HUES6 (cell line): ENCODE results near the gene DPF1.

Experiments used
- H3K27ac ChIP-seq: 2 replicates; pipeline ENCODE4 v1.7.0; 2013; ENCODE audit warnings: low read depth, mild to moderate bottlenecking, low read length, inconsistent platforms
- H3K27me3 ChIP-seq: 2 replicates; pipeline ENCODE4 v1.6.1; 2013; ENCODE audit warnings: low read length; ENCODE audit not compliant: control insufficient read depth, insufficient read depth
- H3K36me3 ChIP-seq: 2 replicates; pipeline ENCODE4 v1.6.1; 2013; ENCODE audit warnings: low read length; ENCODE audit not compliant: control insufficient read depth, insufficient read depth
- H3K4me1 ChIP-seq: 2 replicates; pipeline ENCODE4 v1.6.1; 2013; ENCODE audit warnings: low read length; ENCODE audit not compliant: control insufficient read depth, insufficient read depth
- H3K4me3 ChIP-seq: 2 replicates; pipeline ENCODE4 v1.5.1; 2013; ENCODE audit warnings: low read depth, low read length
- H3K9ac ChIP-seq: one replicate; pipeline ENCODE4 v1.6.1; 2013; ENCODE audit warnings: mild to moderate bottlenecking, low read length
- H3K9me3 ChIP-seq: 2 replicates; pipeline ENCODE4 v1.6.1; 2013; ENCODE audit warnings: low read depth, low read length; ENCODE audit not compliant: control insufficient read depth, insufficient read depth

Gene DPF1

GRCh38 chr19:38180071-38180470, 44.0 kb downstream of the DPF1 start:
- Histone ChIP-seq H3K36me3 (peaks cover 7% of the 10 kb centered on the region; the same call in 1 of the 2 replicates), H3K9ac (no peak overlapping the region), H3K4me3 (no peak overlapping the region), H3K9me3 (no peaks in the 10 kb centered on the region), H3K4me1 (peaks cover 12% of the 10 kb centered on the region), H3K27me3 (no peaks in the 10 kb centered on the region), H3K27ac (no peak overlapping the region)

GRCh38 chr19:38175422-38175821, 48.6 kb downstream of the DPF1 start:
- Histone ChIP-seq H3K9ac (no peak overlapping the region), H3K4me3 (no peak overlapping the region), H3K27me3 (no peaks in the 10 kb centered on the region), H3K36me3 (peaks cover under 1% of the 10 kb centered on the region), H3K27ac (no peak overlapping the region), H3K4me1 (0 out of 2 replicates have a peak, but pooled peaks cover under 1% of the 10 kb centered on the region), H3K9me3 (no peaks in the 10 kb centered on the region)

- no peaks in the 10 kb centered on the region for H3K27me3 ChIP-seq
- peaks cover 9% of the 10 kb centered on the region for H3K4me1 ChIP-seq
- no peak overlapping the region for H3K4me3 ChIP-seq
These were observed 50.6 kb downstream of the DPF1 start for GRCh38 chr19:38173291-38174041.

GRCh38 chr19:38172001-38172400, 52.0 kb downstream of the DPF1 start:
- peaks cover 11% of the 10 kb centered on the region for H3K4me1 ChIP-seq
- peaks cover 3% of the 10 kb centered on the region for H3K36me3 ChIP-seq
- H3K27ac ChIP-seq: no peak overlapping the region
- no peaks in the 10 kb centered on the region for H3K27me3 ChIP-seq
- H3K4me3 ChIP-seq: no peak overlapping the region
- no peaks in the 10 kb centered on the region for H3K9me3 ChIP-seq
- H3K9ac ChIP-seq: no peak overlapping the region

More at GRCh38 chr19:38173291-38174041, 50.6 kb downstream of the DPF1 start:
- Histone ChIP-seq H3K9me3 (no peaks in the 10 kb centered on the region), H3K27ac (no peak overlapping the region), H3K36me3 (peaks cover 3% of the 10 kb centered on the region), H3K9ac (no peak overlapping the region)

GRCh38 chr19:38170334-38170733, 53.7 kb downstream of the DPF1 start:
- no peak overlapping the region for H3K9ac ChIP-seq
- H3K27ac ChIP-seq: no peak overlapping the region

GRCh38 chr19:38168637-38169036, 55.4 kb downstream of the DPF1 start:
- H3K4me3 ChIP-seq: no peak overlapping the region
- H3K27me3 ChIP-seq: no peaks in the 10 kb centered on the region
- H3K9me3 ChIP-seq: no peaks in the 10 kb centered on the region
- peak overlapping the region; percentile 13; the same call in 1 of the 2 replicates for H3K27ac ChIP-seq
- peaks cover 26% of the 10 kb centered on the region for H3K36me3 ChIP-seq
- peaks cover 11% of the 10 kb centered on the region for H3K4me1 ChIP-seq
- no peak overlapping the region for H3K9ac ChIP-seq

More at GRCh38 chr19:38170334-38170733, 53.7 kb downstream of the DPF1 start:
- H3K4me1 ChIP-seq: peaks cover 11% of the 10 kb centered on the region
- no peak overlapping the region for H3K4me3 ChIP-seq
- peaks cover 10% of the 10 kb centered on the region for H3K36me3 ChIP-seq
- H3K9me3 ChIP-seq: no peaks in the 10 kb centered on the region
- no peaks in the 10 kb centered on the region for H3K27me3 ChIP-seq

GRCh38 chr19:38165335-38165734, 58.7 kb downstream of the DPF1 start:
- H3K27me3 ChIP-seq: no peaks in the 10 kb centered on the region
- H3K36me3 ChIP-seq: peaks cover 45% of the 10 kb centered on the region
- peaks cover 10% of the 10 kb centered on the region for H3K4me1 ChIP-seq
- H3K9ac ChIP-seq: no peak overlapping the region
- no peak overlapping the region for H3K27ac ChIP-seq
- peaks cover 11% of the 10 kb centered on the region for H3K9me3 ChIP-seq
- no peak overlapping the region for H3K4me3 ChIP-seq

- Histone ChIP-seq H3K4me1 (peaks cover 6% of the 10 kb centered on the region), H3K9me3 (peaks cover 11% of the 10 kb centered on the region), H3K27me3 (no peaks in the 10 kb centered on the region), H3K4me3 (no peak overlapping the region), H3K27ac (peak overlapping the region; percentile 26; the same call in 1 of the 2 replicates), H3K36me3 (peaks cover 44% of the 10 kb centered on the region), H3K9ac (no peak overlapping the region)
These were observed 59.5 kb downstream of the DPF1 start for GRCh38 chr19:38164526-38164925.

- Histone ChIP-seq H3K27me3 (no peaks in the 10 kb centered on the region), H3K36me3 (peaks cover 47% of the 10 kb centered on the region), H3K4me3 (no peak overlapping the region), H3K27ac (no peak overlapping the region), H3K9me3 (peaks cover 11% of the 10 kb centered on the region), H3K4me1 (peaks cover 4% of the 10 kb centered on the region), H3K9ac (no peak overlapping the region)
These were observed 60.4 kb downstream of the DPF1 start for GRCh38 chr19:38163419-38164290.

- Histone ChIP-seq H3K36me3 (peaks cover 49% of the 10 kb centered on the region), H3K9me3 (peaks cover 11% of the 10 kb centered on the region), H3K9ac (no peak overlapping the region), H3K4me3 (no peak overlapping the region), H3K27me3 (no peaks in the 10 kb centered on the region), H3K27ac (no peak overlapping the region), H3K4me1 (no peaks in the 10 kb centered on the region)
These were observed 61.4 kb downstream of the DPF1 start for GRCh38 chr19:38162632-38163031.

GRCh38 chr19:38162094-38162493, 61.9 kb downstream of the DPF1 start:
- H3K4me1 ChIP-seq: no peaks in the 10 kb centered on the region
- peaks cover 54% of the 10 kb centered on the region for H3K36me3 ChIP-seq
- no peaks in the 10 kb centered on the region for H3K27me3 ChIP-seq
- H3K4me3 ChIP-seq: no peak overlapping the region
- no peak overlapping the region for H3K9ac ChIP-seq
- no peak overlapping the region for H3K27ac ChIP-seq
- peaks cover 11% of the 10 kb centered on the region for H3K9me3 ChIP-seq
